CD4-positive, alpha-beta memory T cell (primary cell): ENCODE results near the gene HPGD. TPM values are rescaled to one million over a fixed set of nuclear protein-coding genes. Genes with fewer than 3 reads are reported as not detected.
A peak's percentile ranks its signal among the peaks of the same experiment; 100 is the strongest.

Experiments used
- CTCF ChIA-PET: fragments of 350-600 bp; sonication (Branson Sonifier 250); formaldehyde crosslinking; loops from one replicate; lab custom pipeline; 2021; ENCODE audit warnings: inconsistent platforms; ENCODE audit not compliant: partially characterized antibody; lab: Charles Lee
- POLR2A ChIA-PET: fragments of 350-600 bp; sonication (Branson Sonifier 250); formaldehyde crosslinking; loops from one replicate; lab custom pipeline; 2021; ENCODE audit not compliant: partially characterized antibody; lab: Charles Lee
- DNase-seq, 5 donors: peaks; one replicate each; pipeline versions ENCODE4 v3.0.0 to v3.0.0-alpha.2; 2020 to 2022; ENCODE audit warnings: mixed read lengths in 1 of 5
- H3K27ac ChIP-seq: one replicate; pipeline ENCODE4 v1.7.0; 2013; ENCODE audit warnings: low read depth, low read length
- H3K27me3 ChIP-seq: 2 replicates; pipeline ENCODE4 v1.7.0; 2013; ENCODE audit warnings: mild to moderate bottlenecking, low read length, moderate library complexity; ENCODE audit not compliant: insufficient read depth
- H3K36me3 ChIP-seq: 2 replicates; pipeline ENCODE4 v1.7.0; 2013; ENCODE audit warnings: mild to moderate bottlenecking, low read length, moderate library complexity; ENCODE audit not compliant: insufficient read depth
- H3K4me1 ChIP-seq: 2 replicates; pipeline ENCODE4 v1.7.0; 2013; ENCODE audit warnings: mild to moderate bottlenecking, low read length, moderate library complexity; ENCODE audit not compliant: insufficient read depth
- H3K4me3 ChIP-seq, 2 donors: one replicate each; pipeline ENCODE4 v1.7.0; 2013; ENCODE audit warnings: low read length in 2 of 2, mild to moderate bottlenecking in 1 of 2
- H3K9me3 ChIP-seq, 2 donors: one replicate each; pipeline ENCODE4 v1.7.0; 2013; ENCODE audit warnings: low read length in 2 of 2, control low read depth in 1 of 2; ENCODE audit not compliant: control insufficient read depth in 1 of 2
- H3K27ac Mint-ChIP-seq, 7 donors: one replicate each; pipeline ENCODE4 v1.8.0; 2020 to 2021; ENCODE audit warnings: mixed read lengths in 7 of 7, mild to moderate bottlenecking in 6 of 7, inconsistent platforms in 3 of 7, moderate library complexity in 3 of 7
- H3K27me3 Mint-ChIP-seq, 2 donors: one replicate each; pipeline ENCODE4 v1.8.0; 2020 to 2021; ENCODE audit warnings: mixed read lengths in 2 of 2
- H3K36me3 Mint-ChIP-seq, 2 donors: one replicate each; pipeline ENCODE4 v1.8.0; 2020 to 2021; ENCODE audit warnings: mixed read lengths in 2 of 2, inconsistent platforms in 1 of 2, mild to moderate bottlenecking in 1 of 2
- H3K4me1 Mint-ChIP-seq, 4 donors: one replicate each; pipeline ENCODE4 v1.8.0; 2020 to 2021; ENCODE audit warnings: mixed read lengths in 4 of 4, mild to moderate bottlenecking in 1 of 4
- H3K4me3 Mint-ChIP-seq, 8 donors: one replicate each; pipeline ENCODE4 v1.8.0; 2020 to 2021; ENCODE audit warnings: mixed read lengths in 8 of 8, mild to moderate bottlenecking in 7 of 8, moderate library complexity in 6 of 8, inconsistent platforms in 3 of 8
- H3K9me3 Mint-ChIP-seq, 8 donors: one replicate each; pipeline ENCODE4 v1.8.0; 2020 to 2021; ENCODE audit warnings: mixed read lengths in 8 of 8, mild to moderate bottlenecking in 5 of 8, inconsistent platforms in 3 of 8, moderate library complexity in 1 of 8
- intact Hi-C: fragments of 100-400 bp; cut with micrococcal nuclease; formaldehyde crosslinking; loops from one replicate; pipeline ENCODE4 v1.15.1; 2023
- polyA plus RNA-seq, 2 donors: library from polyadenylated mRNA; unstranded; fragments of 300-500 nt; fragmentation: Illumina TruSeq; gene quantifications; one replicate each; pipeline ENCODE4 v1.2.3, GENCODE V29; 2021
- total RNA-seq, 2 experiments: library from RNA; stranded (reverse); gene quantifications; one replicate each; pipeline ENCODE4 v1.2.3, GENCODE V29; 2021

The HPGD gene
- total and polyA plus RNA-seq, 4 experiments from 2014 or later: 2.4 to 10.5 (median 5.3) TPM

- intact Hi-C loops: no loop called here
- peaks cover 0 to 4% (median under 1%) of the 10 kb centered on the region in 8 donors for H3K9me3 Mint-ChIP-seq
- Histone ChIP-seq H3K4me1 (no peaks in the 10 kb centered on the region), H3K27ac (no peak overlapping the region), H3K36me3 (no peaks in the 10 kb centered on the region), H3K27me3 (peaks cover 4% of the 10 kb centered on the region), H3K4me3 (no peak overlapping the region), H3K9me3 (no peaks in the 10 kb centered on the region)
- ChIA-PET CTCF (no interaction called here), POLR2A (no interaction called here)
- no peak for DNase-seq
- peaks cover 0 to 5% (median under 1%) of the 10 kb centered on the region in 4 donors for H3K4me1 Mint-ChIP-seq
- no peak overlapping the region for H3K4me3 Mint-ChIP-seq
- H3K27me3 Mint-ChIP-seq: peaks cover 0 to 10% of the 10 kb centered on the region in 2 donors
- peaks cover 0 to 2% of the 10 kb centered on the region in 2 donors for H3K36me3 Mint-ChIP-seq
- no peak overlapping the region for H3K27ac Mint-ChIP-seq
Observed at GRCh38 chr4:174516794-174517193, 5.5 kb downstream of the HPGD start.

DNA sequence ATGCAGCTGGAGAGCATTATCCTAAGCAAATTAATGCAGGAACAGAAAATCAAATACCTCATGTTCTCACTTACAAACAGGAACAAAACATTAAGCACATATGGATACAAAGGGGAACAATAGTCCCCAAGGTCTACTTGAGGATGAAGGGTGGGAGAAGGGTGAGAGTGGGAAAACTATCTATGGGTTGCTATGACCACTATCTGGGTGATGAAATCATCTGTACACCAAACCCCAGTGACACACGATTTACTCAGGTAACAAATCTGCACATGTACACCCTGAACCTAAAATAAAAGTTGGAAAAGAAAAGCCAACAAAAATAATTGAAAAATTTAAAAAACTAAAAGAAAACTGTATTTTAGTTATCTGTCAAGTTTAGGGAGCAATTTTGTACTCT, 5.9 kb downstream of the HPGD start:
- CTCF ChIA-PET: no interaction called here

GRCh38 chr4:174512745-174513144, 9.5 kb downstream of the HPGD start:
- H3K36me3 Mint-ChIP-seq: peaks cover 0 to 2% of the 10 kb centered on the region in 2 donors
- peaks cover 0 to 5% (median under 1%) of the 10 kb centered on the region in 8 donors for H3K9me3 Mint-ChIP-seq
- no peaks in the 10 kb centered on the region for H3K4me1 Mint-ChIP-seq
- DNase-seq: no peak
- Histone ChIP-seq H3K27ac (no peak overlapping the region), H3K9me3 (no peaks in the 10 kb centered on the region), H3K36me3 (no peaks in the 10 kb centered on the region), H3K27me3 (no peaks in the 10 kb centered on the region), H3K4me3 (no peak overlapping the region), H3K4me1 (no peaks in the 10 kb centered on the region)
- intact Hi-C loops: no loop called here
- H3K27ac Mint-ChIP-seq: no peak overlapping the region
- ChIA-PET CTCF (no interaction called here), POLR2A (no interaction called here)
- H3K4me3 Mint-ChIP-seq: no peak overlapping the region
- no peaks in the 10 kb centered on the region for H3K27me3 Mint-ChIP-seq

More for the DNA sequence above, 5.9 kb downstream of the HPGD start:
- Mint-ChIP-seq H3K9me3 (peaks cover 0 to 6% (median 1%) of the 10 kb centered on the region in 8 donors), H3K4me3 (no peak overlapping the region), H3K36me3 (peaks cover 0 to 2% of the 10 kb centered on the region in 2 donors), H3K4me1 (peaks cover 0 to 2% (median under 1%) of the 10 kb centered on the region in 4 donors), H3K27ac (no peak overlapping the region), H3K27me3 (peaks cover 0 to 5% of the 10 kb centered on the region in 2 donors)
- intact Hi-C loops: no loop called here
- H3K4me3 ChIP-seq: no peak overlapping the region
- H3K27ac ChIP-seq: no peak overlapping the region
- H3K9me3 ChIP-seq: no peaks in the 10 kb centered on the region
- DNase-seq: no peak
- POLR2A ChIA-PET: no interaction called here
- H3K36me3 ChIP-seq: no peaks in the 10 kb centered on the region
- H3K27me3 ChIP-seq: peaks cover under 1% of the 10 kb centered on the region
- no peaks in the 10 kb centered on the region for H3K4me1 ChIP-seq

- Mint-ChIP-seq H3K36me3 (no peaks in the 10 kb centered on the region), H3K27me3 (no peaks in the 10 kb centered on the region), H3K4me1 (no peaks in the 10 kb centered on the region), H3K9me3 (peaks cover 0 to 3% (median 0%) of the 10 kb centered on the region in 8 donors), H3K4me3 (no peak overlapping the region), H3K27ac (no peak overlapping the region)
- POLR2A ChIA-PET: no interaction called here
- H3K36me3 ChIP-seq: no peaks in the 10 kb centered on the region
- intact Hi-C loops: no loop called here
- DNase-seq: no peak
- H3K9me3 ChIP-seq: no peaks in the 10 kb centered on the region
- H3K27ac ChIP-seq: no peak overlapping the region
- CTCF ChIA-PET: no interaction called here
- no peaks in the 10 kb centered on the region for H3K27me3 ChIP-seq
- no peak overlapping the region for H3K4me3 ChIP-seq
- H3K4me1 ChIP-seq: no peaks in the 10 kb centered on the region
Observed at GRCh38 chr4:174505892-174506291, 16.4 kb downstream of the HPGD start.

DNA sequence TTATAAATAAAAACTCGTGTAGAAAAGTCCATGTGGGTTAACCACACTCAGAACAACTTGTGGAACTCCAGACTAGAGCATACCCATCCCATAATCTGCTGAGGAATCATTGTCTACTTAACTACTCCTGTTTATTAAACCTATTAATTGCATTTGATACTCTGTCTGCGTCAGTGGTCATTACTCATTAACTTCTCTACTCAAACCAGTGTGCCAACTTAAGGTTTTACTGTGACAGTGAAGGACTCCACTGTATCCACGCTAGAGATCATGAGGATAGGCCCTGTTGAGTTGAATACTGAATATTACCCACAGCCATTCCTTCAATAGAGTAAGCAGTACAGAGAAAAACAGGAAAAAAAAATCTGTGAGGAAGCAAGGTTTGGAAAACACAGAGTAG, 17.3 kb downstream of the HPGD start:
- DNase-seq: no peak
- Histone ChIP-seq H3K4me1 (no peaks in the 10 kb centered on the region), H3K36me3 (no peaks in the 10 kb centered on the region), H3K27ac (no peak overlapping the region), H3K9me3 (no peaks in the 10 kb centered on the region), H3K4me3 (no peak overlapping the region), H3K27me3 (no peaks in the 10 kb centered on the region)
- Mint-ChIP-seq H3K27me3 (no peaks in the 10 kb centered on the region), H3K36me3 (no peaks in the 10 kb centered on the region), H3K9me3 (peaks cover 0 to 3% (median 0%) of the 10 kb centered on the region in 8 donors), H3K27ac (no peak overlapping the region), H3K4me1 (no peaks in the 10 kb centered on the region), H3K4me3 (no peak overlapping the region)
- ChIA-PET POLR2A (no interaction called here), CTCF (no interaction called here)
- intact Hi-C loops: no loop called here

DNA sequence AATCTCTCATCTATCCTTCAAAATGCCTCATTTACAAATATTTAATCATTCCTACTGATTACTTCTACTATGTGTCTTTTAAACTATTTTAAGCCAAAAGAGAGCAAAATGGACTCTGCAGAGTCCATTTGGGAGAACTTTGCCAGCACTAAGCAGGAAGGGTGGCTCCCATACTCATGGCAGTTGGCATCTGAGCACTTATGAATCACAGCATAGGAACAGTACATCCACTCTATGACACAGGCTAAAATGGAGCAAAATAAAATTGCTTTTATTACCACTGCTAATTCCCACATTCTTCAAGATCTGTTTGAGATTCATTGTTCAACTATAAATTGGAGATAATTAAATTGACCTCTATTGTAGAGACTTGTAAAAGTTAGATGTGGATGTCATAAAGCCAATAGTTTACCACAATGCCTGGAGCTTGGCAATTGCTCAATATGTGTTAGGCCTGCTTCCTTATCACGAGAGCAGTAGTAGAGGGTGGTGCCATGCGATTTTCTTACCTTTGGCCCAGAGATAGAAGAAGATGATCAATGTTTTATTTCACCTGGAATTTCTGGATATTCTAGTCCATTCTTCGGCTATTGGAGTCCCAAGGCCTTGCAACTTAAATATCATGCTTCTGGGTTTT, 19.1 kb downstream of the HPGD start:
- H3K27ac ChIP-seq: no peak overlapping the region
- CTCF ChIA-PET: no interaction called here
- Mint-ChIP-seq H3K27ac (no peak overlapping the region), H3K27me3 (no peaks in the 10 kb centered on the region), H3K36me3 (no peaks in the 10 kb centered on the region), H3K4me1 (no peaks in the 10 kb centered on the region), H3K4me3 (no peak overlapping the region), H3K9me3 (peaks cover 0 to 5% (median 0%) of the 10 kb centered on the region in 8 donors)
- no peaks in the 10 kb centered on the region for H3K4me1 ChIP-seq
- POLR2A ChIA-PET: no interaction called here
- H3K36me3 ChIP-seq: no peaks in the 10 kb centered on the region
- intact Hi-C loops: no loop called here
- no peak for DNase-seq
- H3K27me3 ChIP-seq: no peaks in the 10 kb centered on the region
- H3K4me3 ChIP-seq: no peak overlapping the region
- H3K9me3 ChIP-seq: no peaks in the 10 kb centered on the region

- H3K36me3 ChIP-seq: no peaks in the 10 kb centered on the region
- CTCF ChIA-PET: no interaction called here
- H3K9me3 Mint-ChIP-seq: peaks cover 0 to 3% (median 0%) of the 10 kb centered on the region in 8 donors
- no peak for DNase-seq
- H3K27ac ChIP-seq: no peak overlapping the region
- H3K4me3 ChIP-seq: no peak overlapping the region
- no peaks in the 10 kb centered on the region for H3K4me1 ChIP-seq
- peak overlapping the region in 1 of 7 donors; percentile 75 for H3K27ac Mint-ChIP-seq
- peaks cover 1 to 6% (median 3%) of the 10 kb centered on the region in 4 donors for H3K4me1 Mint-ChIP-seq
- POLR2A ChIA-PET: no interaction called here
- H3K9me3 ChIP-seq: no peaks in the 10 kb centered on the region
- H3K4me3 Mint-ChIP-seq: peak overlapping the region in 4 of 8 donors; percentile 0 to 62 (median 30)
- H3K36me3 Mint-ChIP-seq: peaks cover 0 to 4% of the 10 kb centered on the region in 2 donors
- H3K27me3 Mint-ChIP-seq: no peaks in the 10 kb centered on the region
- intact Hi-C loops: no loop called here
- no peaks in the 10 kb centered on the region for H3K27me3 ChIP-seq
Observed at GRCh38 chr4:174496631-174497432, 25.5 kb downstream of the HPGD start.
